Liver (tissue), 9 donors: ENCODE data around the gene KIF1A. TPM values are rescaled to one million over a fixed set of nuclear protein-coding genes. Genes with fewer than 3 reads are reported as not detected.

Experiments
- DNase-seq: peaks from one replicate; pipeline ENCODE4 v3.0.0-alpha.2; 2017; ENCODE audit warnings: low spot score
- H3K27ac ChIP-seq, 2 donors: one replicate each; pipeline ENCODE4 v1.7.0; 2013; ENCODE audit warnings: inconsistent platforms in 2 of 2, low read length in 2 of 2, control low read depth in 1 of 2, low read depth in 1 of 2, mild to moderate bottlenecking in 1 of 2
- H3K27me3 ChIP-seq, 4 donors: one replicate each; pipeline versions ENCODE4 v1.6.1 to v1.7.0; 2013; ENCODE audit warnings: low read length in 3 of 4, inconsistent platforms in 1 of 4, mild to moderate bottlenecking in 1 of 4, moderate library complexity in 1 of 4; ENCODE audit not compliant: control insufficient read depth in 4 of 4, insufficient read depth in 4 of 4
- H3K36me3 ChIP-seq, 4 donors: one replicate each; pipeline versions ENCODE4 v1.6.1 to v1.7.0; 2013; ENCODE audit warnings: low read length in 3 of 4, mild to moderate bottlenecking in 3 of 4, low read depth in 1 of 4, moderate library complexity in 1 of 4; ENCODE audit not compliant: control insufficient read depth in 4 of 4, insufficient read depth in 3 of 4
- H3K4me1 ChIP-seq, 4 donors: one replicate each; pipeline versions ENCODE4 v1.6.1 to v1.7.0; 2013; ENCODE audit warnings: low read length in 3 of 4, mild to moderate bottlenecking in 3 of 4, moderate library complexity in 1 of 4; ENCODE audit not compliant: control insufficient read depth in 4 of 4, insufficient read depth in 4 of 4
- H3K4me3 ChIP-seq, 3 donors: one replicate each; pipeline versions ENCODE4 v1.6.1 to v1.7.0; 2013; ENCODE audit warnings: low read length in 3 of 3, control low read depth in 1 of 3, low read depth in 1 of 3, mild to moderate bottlenecking in 1 of 3
- H3K9ac ChIP-seq, 2 donors: one replicate each; pipeline ENCODE4 v1.7.0; 2013; ENCODE audit warnings: low read length in 2 of 2, mild to moderate bottlenecking in 2 of 2, moderate library complexity in 2 of 2, control low read depth in 1 of 2, low read depth in 1 of 2
- H3K9me3 ChIP-seq, 4 donors: one replicate each; pipeline versions ENCODE4 v1.6.1 to v1.7.0; 2013; ENCODE audit warnings: low read length in 3 of 4; ENCODE audit not compliant: control insufficient read depth in 4 of 4
- ATF3 ChIP-seq: IDR thresholded peaks from 2 replicates; pipeline ENCODE4 v1.6.1; 2016; ENCODE audit warnings: antibody characterized with exemption
- CTCF ChIP-seq: fragments of 150-350 bp; IDR thresholded peaks from 2 replicates; pipeline ENCODE4 v1.5.1; 2017; ENCODE audit warnings: improper control_type of control experiment, low read depth, low read length; ENCODE audit not compliant: missing input control
- EGR1 ChIP-seq, 2 donors: IDR thresholded peaks; 2 replicates each; pipeline ENCODE4 v1.6.1; 2016 to 2018; ENCODE audit warnings: antibody characterized with exemption in 2 of 2, low read depth in 2 of 2
- FOXA1 ChIP-seq: IDR thresholded peaks from 2 replicates; pipeline ENCODE4 v1.6.1; 2016; ENCODE audit warnings: antibody characterized with exemption
- FOXA2 ChIP-seq: IDR thresholded peaks from 2 replicates; pipeline ENCODE4 v1.6.1; 2016; ENCODE audit warnings: antibody characterized with exemption
- HNF4A ChIP-seq, 2 donors: conservative IDR thresholded peaks; 2 replicates each; pipeline ENCODE4 v1.6.1; 2016; ENCODE audit warnings: antibody characterized with exemption in 2 of 2, mild to moderate bottlenecking in 2 of 2
- HNF4G ChIP-seq: IDR thresholded peaks from 2 replicates; pipeline ENCODE4 v1.6.1; 2016; ENCODE audit warnings: antibody characterized with exemption
- JUND ChIP-seq, 2 donors: IDR thresholded peaks; 2 replicates each; pipeline ENCODE4 v1.6.1; 2016; ENCODE audit warnings: antibody characterized with exemption in 2 of 2
- MAX ChIP-seq: IDR thresholded peaks from 2 replicates; pipeline ENCODE4 v1.6.1; 2016; ENCODE audit warnings: antibody characterized with exemption
- NR2F2 ChIP-seq: IDR thresholded peaks from 2 replicates; pipeline ENCODE4 v1.6.1; 2016; ENCODE audit warnings: antibody characterized with exemption
- REST ChIP-seq: IDR thresholded peaks from 2 replicates; pipeline ENCODE4 v1.6.1; 2016; ENCODE audit warnings: antibody characterized with exemption, mild to moderate bottlenecking
- RXRA ChIP-seq, 2 donors: IDR thresholded peaks; 2 replicates each; pipeline ENCODE4 v1.6.1; 2017 to 2018; ENCODE audit warnings: antibody characterized with exemption in 2 of 2, mild to moderate bottlenecking in 1 of 2
- SP1 ChIP-seq: IDR thresholded peaks from 2 replicates; pipeline ENCODE4 v1.6.1; 2018; ENCODE audit warnings: antibody characterized with exemption, mild to moderate bottlenecking
- TAF1 ChIP-seq: conservative IDR thresholded peaks from 2 replicates; pipeline ENCODE4 v1.6.1; 2016; ENCODE audit warnings: antibody characterized with exemption, mild to moderate bottlenecking
- YY1 ChIP-seq: IDR thresholded peaks from 2 replicates; pipeline ENCODE4 v1.6.1; 2016; ENCODE audit warnings: antibody characterized with exemption, mild to moderate bottlenecking
- ZBTB33 ChIP-seq: IDR thresholded peaks from 2 replicates; pipeline ENCODE4 v1.6.1; 2016; ENCODE audit warnings: antibody characterized with exemption
- WGBS: extraction: QIAGEN DNeasy Blood & Tissue Kit; methylation state at CpG from one replicate; pipeline ENCODE4 v1.1.7; 2013; 5-methylcytosine and 5-hydroxymethylcytosine counted together
- polyA plus RNA-seq, 2 donors: library from polyadenylated mRNA; stranded (reverse) in 1 of 2; unstranded in 1 of 2; fragments of 200-250 nt in 1 of 2; fragments of >200 nt in 1 of 2; fragmentation: Nextera tagmentation in 1 of 2; extraction: Ambion mirVana in 1 of 2; gene quantifications; one replicate each; pipeline versions ENCODE4 v1.2.1 to v1.2.3, GENCODE V29; 2013 to 2015
- total RNA-seq, 2 donors: library from RNA; depleted of rRNA; stranded (reverse); fragments of >200 nt; gene quantifications; one replicate each; pipeline ENCODE4 v1.2.3, GENCODE V29; 2014
- donor health status: healthy.
- donor health status: healthy.
- donor health status: healthy.
- donor health status: healthy.
- donor health status: healthy.

Gene KIF1A
- total and polyA plus RNA-seq, 4 donors: 0.03 to 0.21 (median 0.11) TPM

GRCh38 chr2:240720686-240721595 lies 99.1 kb downstream of the KIF1A start:
- H3K27me3 ChIP-seq: no peaks in the 10 kb centered on the region
- WGBS: 89% methylated on average over 25 of the region's 25 CpGs
- no peaks in the 10 kb centered on the region for H3K9me3 ChIP-seq
- no peak for DNase-seq
- no peak overlapping the region for H3K4me3 ChIP-seq
- H3K4me1 ChIP-seq: no peaks in the 10 kb centered on the region
- no peak overlapping the region for H3K27ac ChIP-seq
- no peak overlapping the region for H3K9ac ChIP-seq
- H3K36me3 ChIP-seq: no peaks in the 10 kb centered on the region
- no peak for TF ChIP-seq TAF1
- no peak for TF ChIP-seq ATF3
- TF ChIP-seq NR2F2: no peak
- TF ChIP-seq HNF4A (conservative IDR thresholded peaks at IDR 0.05): no peak
- no peak for TF ChIP-seq HNF4G
- no peak for TF ChIP-seq SP1
- TF ChIP-seq FOXA1: no peak
- TF ChIP-seq MAX: no peak
- TF ChIP-seq YY1: no peak

GRCh38 chr2:240719676-240720545 lies 100.1 kb downstream of the KIF1A start:
- TF ChIP-seq HNF4A (conservative IDR thresholded peaks at IDR 0.05) (no peak), TAF1 (no peak), NR2F2 (no peak), FOXA1 (no peak), ATF3 (no peak), SP1 (no peak), YY1 (no peak), RXRA (IDR thresholded peaks at IDR 0.05) (no peak), REST (no peak), MAX (no peak), FOXA2 (no peak), JUND (IDR thresholded peaks at IDR 0.05) (no peak), EGR1 (IDR thresholded peaks at IDR 0.05; ENCODE audit: low read depth in 2 of 2) (no peak), HNF4G (no peak), ZBTB33 (no peak), CTCF (no peak)
- Histone ChIP-seq H3K4me1 (no peaks in the 10 kb centered on the region), H3K27ac (no peak overlapping the region), H3K9ac (no peak overlapping the region), H3K27me3 (no peaks in the 10 kb centered on the region), H3K36me3 (no peaks in the 10 kb centered on the region), H3K4me3 (no peak overlapping the region), H3K9me3 (no peaks in the 10 kb centered on the region)
- WGBS: 89% methylated on average over 25 of the region's 25 CpGs
- DNase-seq: no peak
